HL-60/S4 treated with retinoic acid at 250 ng/mL for 4 days and 3 days (cell line): ENCODE data around the gene PRKCH.
"Not testable (repeated sequence)": the region's sequence is repeated elsewhere in the genome, so short reads cannot be mapped to it uniquely, and the experiment has no call there.

ENCODE experiments used
- in situ Hi-C: fragments of 300-500 bp; cut with MboI; formaldehyde crosslinking; loops from 2 replicates; pipeline ENCODE4 v1.7.0; 2022; ENCODE audit warnings: low sequenced_read_pairs

Gene PRKCH

DNA sequence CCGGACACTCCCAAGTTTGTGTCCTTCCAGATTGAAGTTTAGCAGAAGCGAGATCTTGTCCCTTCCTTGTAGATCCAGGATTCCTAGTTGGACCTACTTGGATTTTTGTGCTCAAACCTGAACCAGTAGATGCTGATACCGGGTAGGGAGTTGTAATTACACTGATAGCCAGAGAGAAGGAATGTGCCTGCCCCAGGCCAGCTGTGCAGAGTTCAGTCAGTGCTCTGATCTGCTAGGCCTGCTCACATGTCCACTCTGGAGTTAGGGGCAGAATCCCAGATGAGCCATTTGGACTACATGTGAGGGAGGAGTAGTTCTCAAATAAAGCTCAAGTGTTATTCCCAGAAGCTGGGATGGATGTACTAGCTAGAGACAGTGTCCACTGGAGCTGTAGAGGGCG lies 65.7 kb downstream of the PRKCH start:
- in situ Hi-C loops = no loop called here

- in situ Hi-C loops = no loop called here
Observed at GRCh38 chr14:61388173-61388975, 67.0 kb downstream of the PRKCH start.

GRCh38 chr14:61388976-61389576 lies 67.7 kb downstream of the PRKCH start:
- in situ Hi-C loops = no loop called here

DNA sequence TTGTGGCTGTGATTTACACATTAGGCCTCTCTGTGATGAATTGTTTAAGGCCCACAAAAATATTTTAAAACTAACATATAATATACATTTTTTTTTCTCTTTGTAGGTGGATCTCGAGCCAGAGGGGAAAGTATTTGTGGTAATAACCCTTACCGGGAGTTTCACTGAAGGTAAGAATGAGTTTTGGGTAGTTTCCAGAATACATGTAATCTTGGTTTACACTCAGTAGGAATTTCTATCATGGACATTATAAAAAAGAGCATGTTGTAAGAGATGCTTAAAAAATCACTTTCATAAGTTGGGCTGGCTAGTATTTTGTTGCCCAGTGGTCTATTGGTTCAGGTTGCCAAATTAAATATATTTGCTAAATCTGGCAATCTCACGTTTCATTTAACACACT lies 69.7 kb downstream of the PRKCH start:
- in situ Hi-C loops = no loop called here

DNA sequence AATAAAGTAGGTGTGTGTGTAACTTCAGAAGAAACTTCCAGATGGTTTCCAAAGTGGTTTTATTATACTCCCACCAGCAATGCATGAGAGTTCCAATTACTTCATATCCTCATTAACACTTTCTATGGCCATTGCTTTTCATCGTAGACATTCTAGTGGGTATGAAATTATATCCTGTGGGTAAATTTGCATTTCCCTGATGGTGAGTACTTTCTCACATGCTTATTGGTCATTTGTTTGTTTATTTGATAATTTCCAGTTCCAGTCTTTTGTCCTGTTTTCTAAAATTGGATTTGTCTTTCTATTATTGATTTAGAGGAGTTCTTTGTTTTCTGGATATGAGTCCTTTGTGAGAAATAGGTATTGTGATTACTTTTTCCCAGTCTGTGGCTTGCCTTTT lies 70.9 kb downstream of the PRKCH start:
- in situ Hi-C loops = no loop called here

DNA sequence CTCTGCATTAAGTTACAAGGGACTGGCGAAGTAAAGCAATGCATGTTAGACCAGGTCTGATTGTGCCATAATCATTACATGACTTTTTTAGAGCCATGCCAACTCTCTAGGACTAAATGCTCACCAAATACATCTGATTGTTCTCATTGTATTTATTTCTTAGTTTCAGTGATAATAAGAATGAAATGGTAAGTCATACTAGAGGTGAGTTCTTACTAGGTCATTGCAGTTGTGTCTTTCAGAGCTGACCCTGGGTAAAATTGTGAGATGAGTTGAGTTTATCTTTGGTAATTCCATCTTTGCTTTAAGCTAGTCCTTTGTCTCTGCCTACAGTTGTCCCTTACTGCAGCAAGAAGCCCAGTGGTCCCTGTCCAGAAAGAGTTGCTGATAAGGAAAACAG lies 73.2 kb downstream of the PRKCH start:
- in situ Hi-C loops = no loop called here

DNA sequence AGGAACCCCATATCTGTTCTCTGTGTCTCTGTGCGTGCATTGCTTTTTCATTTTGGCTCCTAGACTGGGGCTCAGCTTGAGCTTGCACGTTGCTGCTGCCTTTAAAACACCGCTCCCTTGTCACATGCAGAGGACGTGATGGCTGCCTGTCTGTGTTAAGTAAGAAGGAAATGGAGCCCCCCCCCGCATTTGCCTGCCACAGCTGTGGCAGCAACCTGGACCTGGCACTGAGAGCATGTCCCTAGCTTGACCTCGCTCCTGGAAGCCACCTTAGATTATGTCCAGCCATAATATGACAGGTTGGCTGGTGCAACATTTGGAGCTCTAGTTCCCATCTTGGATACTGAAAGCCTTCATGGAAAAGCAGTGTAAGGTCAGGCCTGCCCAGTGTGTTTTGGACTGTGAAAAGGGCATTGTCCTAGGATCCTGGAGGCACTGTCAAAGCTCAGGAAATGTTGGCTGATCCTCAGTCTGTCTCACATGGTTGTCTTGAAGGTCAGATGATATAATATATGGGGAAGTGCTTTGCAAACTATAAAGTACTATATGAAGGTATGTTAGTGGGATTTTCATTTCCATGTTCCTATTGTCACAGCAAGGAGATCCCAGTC lies 73.8 kb downstream of the PRKCH start:
- in situ Hi-C loops = no loop called here

DNA sequence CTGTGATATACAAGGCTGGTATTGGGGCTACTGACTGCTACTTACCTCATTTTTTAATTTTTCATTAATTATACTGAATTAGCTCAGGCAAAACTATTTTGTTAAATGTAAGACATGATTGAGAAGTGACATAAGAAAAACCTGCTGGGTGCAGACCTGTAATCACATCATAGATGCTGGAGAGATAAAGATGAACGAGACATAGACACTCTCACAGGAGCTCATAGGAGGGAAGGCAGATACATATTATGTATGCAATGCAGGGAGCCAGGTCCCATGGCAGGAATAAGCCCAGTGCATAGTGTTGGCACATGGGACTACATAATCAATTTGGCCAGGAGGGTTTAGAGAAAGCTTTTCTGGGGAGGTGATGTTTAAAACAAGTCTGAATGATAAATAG lies 74.9 kb downstream of the PRKCH start:
- in situ Hi-C loops = no loop called here

DNA sequence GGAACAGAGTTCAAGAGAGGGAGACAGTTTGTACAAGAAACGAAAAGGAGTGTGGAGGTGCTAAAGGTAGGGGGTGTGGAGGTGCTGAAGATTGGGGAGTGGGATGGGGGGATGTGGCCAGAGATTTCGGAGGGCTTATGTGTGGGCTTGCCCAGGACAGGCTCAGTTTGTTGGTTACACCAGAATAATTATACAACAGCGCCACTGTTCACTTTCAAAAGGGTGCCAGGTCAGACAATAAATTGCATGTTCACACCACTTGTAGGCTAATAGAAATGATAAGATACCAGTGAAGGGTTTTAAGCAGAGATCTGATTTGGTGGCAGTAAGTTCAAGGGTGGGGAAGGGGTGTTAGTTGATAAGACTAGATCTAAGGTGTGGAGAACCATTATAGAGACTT lies 75.3 kb downstream of the PRKCH start:
- in situ Hi-C loops = no loop called here

GRCh38 chr14:61397615-61398014 lies 76.2 kb downstream of the PRKCH start:
- in situ Hi-C loops = no loop called here

DNA sequence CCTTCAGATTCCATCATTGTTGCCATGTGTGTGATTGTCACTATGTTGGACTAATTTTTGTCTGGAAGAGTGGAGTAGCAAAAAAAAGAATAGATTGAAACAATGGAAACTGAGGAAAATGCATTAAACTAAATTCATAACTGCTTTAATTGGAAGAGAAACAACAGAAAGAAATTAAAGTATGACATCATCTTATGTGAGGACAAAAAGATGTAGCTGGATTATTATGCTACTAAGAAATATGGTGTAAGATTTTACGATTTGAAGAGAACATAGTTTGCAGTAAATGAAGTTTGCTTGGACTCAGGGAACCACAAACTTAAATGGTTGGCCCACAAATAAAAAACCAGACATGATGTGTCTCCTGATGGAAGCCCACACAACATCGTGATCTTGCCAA lies 76.8 kb downstream of the PRKCH start:
- in situ Hi-C loops = no loop called here

GRCh38 chr14:61399365-61399764 lies 78.0 kb downstream of the PRKCH start:
- in situ Hi-C loops = no loop called here

- in situ Hi-C loops = no loop called here
Observed at GRCh38 chr14:61401461-61401860, 80.1 kb downstream of the PRKCH start.

GRCh38 chr14:61403411-61403810 lies 82.0 kb downstream of the PRKCH start:
- in situ Hi-C loops = no loop called here

DNA sequence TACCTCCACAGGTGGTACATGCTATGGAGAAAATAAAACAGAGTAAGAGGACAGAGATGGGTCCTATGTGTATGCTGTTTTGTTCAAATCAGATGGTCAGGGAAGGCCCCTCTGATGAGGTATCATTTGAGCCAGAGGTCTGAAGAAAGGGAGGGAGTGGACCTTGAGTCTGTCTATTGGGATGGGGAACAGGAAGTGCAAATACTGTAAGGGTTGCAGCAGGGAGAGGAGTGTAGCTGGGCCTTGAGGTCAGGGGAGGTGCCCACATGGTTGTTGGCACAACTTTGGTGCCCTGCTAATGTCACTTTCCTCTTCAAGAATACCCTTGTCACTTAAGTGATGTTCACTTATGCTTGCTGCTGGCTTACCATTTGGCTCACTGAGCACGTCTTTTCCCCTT lies 83.3 kb downstream of the PRKCH start:
- in situ Hi-C loops = no loop called here

DNA sequence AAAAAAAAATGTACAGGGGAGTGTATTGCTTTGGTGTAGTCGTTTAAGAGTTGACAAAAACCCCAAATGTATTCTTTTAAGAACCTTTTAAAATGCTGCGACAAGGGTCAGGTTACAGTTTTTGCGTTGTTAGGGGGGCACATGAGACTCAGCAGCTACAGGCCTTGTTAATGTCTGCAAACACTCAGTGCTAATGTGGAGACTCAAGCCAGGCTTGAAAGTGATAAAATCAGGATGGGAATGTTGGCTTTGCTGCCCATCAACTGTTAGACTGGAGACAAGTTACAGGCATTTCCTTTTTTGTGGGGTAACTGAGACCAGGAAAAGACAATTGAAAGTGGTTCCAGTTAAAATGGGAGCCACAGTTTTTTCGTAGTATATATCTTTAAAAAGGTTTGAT lies 84.8 kb downstream of the PRKCH start:
- in situ Hi-C loops = no loop called here

GRCh38 chr14:61406675-61407074 lies 85.3 kb downstream of the PRKCH start:
- in situ Hi-C loops = no loop called here

GRCh38 chr14:61408498-61408897 lies 87.1 kb downstream of the PRKCH start:
- in situ Hi-C loops = no loop called here

DNA sequence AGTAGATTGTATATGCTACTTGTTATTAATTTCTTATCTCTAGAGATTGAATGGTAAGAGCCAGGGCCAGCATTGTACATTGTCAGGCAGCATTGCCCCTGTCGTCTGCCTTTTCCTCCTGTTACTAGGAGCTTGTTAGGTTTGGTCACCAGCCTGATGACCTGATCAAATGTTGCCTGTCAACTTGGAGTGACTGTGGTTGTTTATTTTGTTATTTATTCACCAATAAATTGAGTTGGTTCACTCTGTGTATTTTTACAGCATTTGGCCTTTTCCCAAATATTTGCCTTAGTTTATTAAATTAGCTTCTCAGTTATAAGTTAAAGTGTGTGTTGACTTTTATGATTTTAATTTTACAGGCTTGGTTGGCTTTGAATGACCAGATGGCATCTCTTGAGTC lies 88.4 kb downstream of the PRKCH start:
- in situ Hi-C loops = no loop called here

GRCh38 chr14:61415934-61416333 lies 94.6 kb downstream of the PRKCH start:
- in situ Hi-C loops = not testable (repeated sequence)

GRCh38 chr14:61416591-61416990 lies 95.2 kb downstream of the PRKCH start:
- in situ Hi-C loops = no loop called here

- in situ Hi-C loops = no loop called here
Observed at GRCh38 chr14:61417141-61417540, 95.8 kb downstream of the PRKCH start.
